Measurements from ENCODE around the gene ETNK2. TPM values are rescaled to one million over a fixed set of nuclear protein-coding genes. Genes with fewer than 3 reads are reported as not detected.
"Not testable (repeated sequence)": the region's sequence is repeated elsewhere in the genome, so short reads cannot be mapped to it uniquely, and the experiment has no call there.

Gene ETNK2
- total RNA-seq, 1 donor from 2014 or later, result 0.16 TPM

GRCh38 chr1:204105131-204105515 is 46.7 kb downstream of the ETNK2 start:
- H3K36me3 Mint-ChIP-seq (ENCODE audit: low read depth), result no peaks in the 10 kb centered on the region

GRCh38 chr1:204104331-204105130 is 47.3 kb downstream of the ETNK2 start:
- peaks cover 27% of the 10 kb centered on the region for H3K4me1 Mint-ChIP-seq (ENCODE audit: low read depth)
- peak overlapping the region; percentile 15 for H3K27ac Mint-ChIP-seq
- H3K9me3 Mint-ChIP-seq, result no peaks in the 10 kb centered on the region
- intact Hi-C loops (cut with micrococcal nuclease), result no loop called here
- no peak for DNase-seq (ENCODE audit: low spot score)
- no peak overlapping the region for H3K4me3 Mint-ChIP-seq
- H3K36me3 Mint-ChIP-seq (ENCODE audit: low read depth), result no peaks in the 10 kb centered on the region
- H3K27me3 Mint-ChIP-seq (ENCODE audit: insufficient read depth), result no peaks in the 10 kb centered on the region

More at GRCh38 chr1:204105131-204105515, 46.7 kb downstream of the ETNK2 start:
- H3K9me3 Mint-ChIP-seq, result no peaks in the 10 kb centered on the region
- H3K27ac Mint-ChIP-seq, result no peak overlapping the region
- no peaks in the 10 kb centered on the region for H3K27me3 Mint-ChIP-seq (ENCODE audit: insufficient read depth)
- intact Hi-C loops (cut with micrococcal nuclease), result no loop called here
- H3K4me3 Mint-ChIP-seq, result no peak overlapping the region
- peaks cover 27% of the 10 kb centered on the region for H3K4me1 Mint-ChIP-seq (ENCODE audit: low read depth)
- no peak for DNase-seq (ENCODE audit: low spot score)

- no peaks in the 10 kb centered on the region for H3K27me3 Mint-ChIP-seq (ENCODE audit: insufficient read depth)
- H3K4me1 Mint-ChIP-seq (ENCODE audit: low read depth), result peaks cover 27% of the 10 kb centered on the region
- DNase-seq (ENCODE audit: low spot score), result no peak
- no peaks in the 10 kb centered on the region for H3K9me3 Mint-ChIP-seq
- H3K4me3 Mint-ChIP-seq, result no peak overlapping the region
- H3K27ac Mint-ChIP-seq, result no peak overlapping the region
- intact Hi-C loops (cut with micrococcal nuclease), result no loop called here
- no peaks in the 10 kb centered on the region for H3K36me3 Mint-ChIP-seq (ENCODE audit: low read depth)
These were observed 48.5 kb downstream of the ETNK2 start for GRCh38 chr1:204103431-204103741.

- H3K27ac Mint-ChIP-seq, result peak overlapping the region; percentile 35
- intact Hi-C loops (cut with micrococcal nuclease), result no loop called here
- H3K27me3 Mint-ChIP-seq (ENCODE audit: insufficient read depth), result no peaks in the 10 kb centered on the region
- no peaks in the 10 kb centered on the region for H3K9me3 Mint-ChIP-seq
- H3K4me1 Mint-ChIP-seq (ENCODE audit: low read depth), result peaks cover 27% of the 10 kb centered on the region
- no peak for DNase-seq (ENCODE audit: low spot score)
- H3K4me3 Mint-ChIP-seq, result no peak overlapping the region
- no peaks in the 10 kb centered on the region for H3K36me3 Mint-ChIP-seq (ENCODE audit: low read depth)
These were observed 49.0 kb downstream of the ETNK2 start for GRCh38 chr1:204102739-204103430.

- Mint-ChIP-seq H3K4me1 (ENCODE audit: low read depth) (peaks cover 27% of the 10 kb centered on the region), H3K9me3 (no peaks in the 10 kb centered on the region), H3K36me3 (ENCODE audit: low read depth) (no peaks in the 10 kb centered on the region), H3K27ac (peak overlapping the region; percentile 35), H3K27me3 (ENCODE audit: insufficient read depth) (no peaks in the 10 kb centered on the region), H3K4me3 (no peak overlapping the region)
- no peak for DNase-seq (ENCODE audit: low spot score)
- intact Hi-C loops (cut with micrococcal nuclease), result no loop called here
These were observed 49.7 kb downstream of the ETNK2 start for GRCh38 chr1:204102029-204102611.

GRCh38 chr1:204099754-204100153 is 52.1 kb downstream of the ETNK2 start:
- peaks cover 22% of the 10 kb centered on the region for H3K4me1 Mint-ChIP-seq (ENCODE audit: low read depth)
- H3K9me3 Mint-ChIP-seq; intact Hi-C loops (cut with micrococcal nuclease); H3K27me3 Mint-ChIP-seq (ENCODE audit: insufficient read depth); H3K4me3 Mint-ChIP-seq; H3K27ac Mint-ChIP-seq; DNase-seq (ENCODE audit: low spot score); H3K36me3 Mint-ChIP-seq (ENCODE audit: low read depth): not testable (repeated sequence)

- peaks cover 16% of the 10 kb centered on the region for H3K4me1 Mint-ChIP-seq (ENCODE audit: low read depth)
- intact Hi-C loops (cut with micrococcal nuclease), result no loop called here
These were observed 53.2 kb downstream of the ETNK2 start for GRCh38 chr1:204098683-204099082.

GRCh38 chr1:204096931-204097330 is 54.9 kb downstream of the ETNK2 start:
- Mint-ChIP-seq H3K4me1 (ENCODE audit: low read depth) (no peaks in the 10 kb centered on the region), H3K4me3 (no peak overlapping the region), H3K27me3 (ENCODE audit: insufficient read depth) (peaks cover 2% of the 10 kb centered on the region), H3K36me3 (ENCODE audit: low read depth) (no peaks in the 10 kb centered on the region), H3K9me3 (no peaks in the 10 kb centered on the region), H3K27ac (no peak overlapping the region)
- intact Hi-C loops (cut with micrococcal nuclease), result no loop called here
- no peak for DNase-seq (ENCODE audit: low spot score)

More at GRCh38 chr1:204098683-204099082, 53.2 kb downstream of the ETNK2 start:
- DNase-seq (ENCODE audit: low spot score), result no peak
- Mint-ChIP-seq H3K9me3 (no peaks in the 10 kb centered on the region), H3K36me3 (ENCODE audit: low read depth) (no peaks in the 10 kb centered on the region), H3K27me3 (ENCODE audit: insufficient read depth) (peaks cover 2% of the 10 kb centered on the region), H3K27ac (no peak overlapping the region), H3K4me3 (no peak overlapping the region)

- Mint-ChIP-seq H3K27me3 (ENCODE audit: insufficient read depth) (peaks cover 4% of the 10 kb centered on the region), H3K4me1 (ENCODE audit: low read depth) (no peaks in the 10 kb centered on the region), H3K9me3 (no peaks in the 10 kb centered on the region), H3K36me3 (ENCODE audit: low read depth) (no peaks in the 10 kb centered on the region), H3K27ac (no peak overlapping the region), H3K4me3 (no peak overlapping the region)
- DNase-seq (ENCODE audit: low spot score), result no peak
- intact Hi-C loops (cut with micrococcal nuclease), result no loop called here
These were observed 56.8 kb downstream of the ETNK2 start for GRCh38 chr1:204094856-204095634.

- Mint-ChIP-seq H3K36me3 (ENCODE audit: low read depth) (no peaks in the 10 kb centered on the region), H3K27me3 (ENCODE audit: insufficient read depth) (peaks cover 4% of the 10 kb centered on the region), H3K4me3 (no peak overlapping the region), H3K9me3 (no peaks in the 10 kb centered on the region), H3K4me1 (ENCODE audit: low read depth) (no peaks in the 10 kb centered on the region), H3K27ac (no peak overlapping the region)
- no peak for DNase-seq (ENCODE audit: low spot score)
- intact Hi-C loops (cut with micrococcal nuclease), result no loop called here
These were observed 57.5 kb downstream of the ETNK2 start for GRCh38 chr1:204094313-204094729.

- Mint-ChIP-seq H3K36me3 (ENCODE audit: low read depth) (no peaks in the 10 kb centered on the region), H3K27ac (no peak overlapping the region), H3K4me1 (ENCODE audit: low read depth) (no peaks in the 10 kb centered on the region), H3K9me3 (no peaks in the 10 kb centered on the region), H3K4me3 (no peak overlapping the region), H3K27me3 (ENCODE audit: insufficient read depth) (peaks cover 4% of the 10 kb centered on the region)
- intact Hi-C loops (cut with micrococcal nuclease), result no loop called here
- DNase-seq (ENCODE audit: low spot score), result no peak
These were observed 58.1 kb downstream of the ETNK2 start for GRCh38 chr1:204093781-204094180.

GRCh38 chr1:204093421-204093717 is 58.5 kb downstream of the ETNK2 start:
- H3K4me1 Mint-ChIP-seq (ENCODE audit: low read depth), result no peaks in the 10 kb centered on the region
- peaks cover 4% of the 10 kb centered on the region for H3K27me3 Mint-ChIP-seq (ENCODE audit: insufficient read depth)
- intact Hi-C loops (cut with micrococcal nuclease), result no loop called here
- H3K4me3 Mint-ChIP-seq, result no peak overlapping the region
- no peak overlapping the region for H3K27ac Mint-ChIP-seq
- DNase-seq (ENCODE audit: low spot score), result no peak
- H3K36me3 Mint-ChIP-seq (ENCODE audit: low read depth), result no peaks in the 10 kb centered on the region
- H3K9me3 Mint-ChIP-seq, result no peaks in the 10 kb centered on the region

All from activated T-helper 1 cell treated with anti-CD3 and anti-CD28 coated beads, Interleukin-12 subunit alpha, Interleukin-12 subunit beta, Interleukin-2, Interleukin-4 antibody, amounts not matched to agents 30 ng/mL and 10 ng/mL and 1 ng/mL, durations not matched to agents 14 hours and 24 hours and 36 hours (primary cell).